NCI-H774 (cell line): ENCODE results near the gene GRB14.
"Not testable (repeated sequence)": the region's sequence is repeated elsewhere in the genome, so short reads cannot be mapped to it uniquely, and the experiment has no call there.

Experiments used
- DNase-seq: peaks from one replicate; lab custom pipeline; 2025; lab: John Stamatoyannopoulos, UW

GRB14 gene

GRCh38 chr2:164495491-164496223, 125.6 kb downstream of the GRB14 start:
- DNase-seq = no peak

DNA sequence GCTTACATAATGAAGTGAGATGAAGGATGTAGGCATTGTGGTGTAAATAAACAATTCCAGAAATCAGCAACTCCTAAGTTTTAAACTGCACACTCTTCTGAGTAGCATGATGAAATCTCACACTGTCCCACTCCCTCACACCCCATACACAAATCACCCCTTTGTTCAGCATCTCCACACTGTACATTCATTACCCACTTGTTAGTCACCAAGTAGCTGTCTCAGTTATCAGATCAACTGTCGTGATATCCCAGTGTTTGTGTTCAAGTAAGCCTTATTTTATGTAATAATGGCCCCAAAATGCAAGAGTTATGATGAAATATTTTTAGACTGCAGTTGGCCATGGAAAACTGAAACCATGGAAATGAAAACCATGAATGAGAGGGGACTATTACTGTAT, 135.7 kb downstream of the GRB14 start:
- no peak for DNase-seq

DNA sequence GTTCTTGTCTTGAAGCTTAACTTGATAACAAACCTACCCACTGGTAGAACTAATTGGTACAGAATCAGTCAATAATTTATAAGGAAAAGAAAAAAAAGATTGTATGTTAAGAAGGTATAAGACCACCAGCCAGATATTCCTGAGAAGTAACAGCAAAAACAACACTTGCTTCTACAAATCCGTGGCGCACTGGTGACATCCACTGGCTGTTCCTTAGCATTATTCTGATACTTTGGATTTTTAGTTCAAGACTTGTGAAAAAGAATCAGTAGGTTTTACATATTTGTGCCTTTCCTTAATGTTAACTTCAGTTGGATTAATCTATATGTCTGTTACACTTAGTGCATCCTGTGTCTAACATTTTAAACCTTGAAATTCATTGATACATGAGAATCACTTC, 141.8 kb downstream of the GRB14 start:
- peak; percentile 4 for DNase-seq

GRCh38 chr2:164478205-164478604, 143.1 kb downstream of the GRB14 start:
- DNase-seq = no peak

DNA sequence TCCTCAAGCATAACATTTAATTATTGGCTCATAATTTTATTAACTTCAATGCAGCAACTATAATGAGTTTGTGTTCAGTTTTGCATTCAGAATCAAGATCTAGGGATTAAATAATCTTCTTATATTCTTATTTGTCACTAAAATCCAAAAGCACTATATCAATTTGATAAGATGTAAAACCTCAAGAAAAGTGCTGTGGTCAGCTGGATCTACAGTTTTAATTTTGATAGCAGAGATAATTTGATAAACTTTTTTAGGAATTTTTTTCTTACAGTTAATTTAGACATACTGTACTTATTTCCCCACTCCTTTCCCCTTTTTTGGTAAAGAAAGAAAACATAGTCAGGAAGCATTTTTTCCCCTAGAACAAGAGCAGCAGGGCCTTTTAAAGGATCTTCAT, 146.4 kb downstream of the GRB14 start:
- DNase-seq = no peak

DNA sequence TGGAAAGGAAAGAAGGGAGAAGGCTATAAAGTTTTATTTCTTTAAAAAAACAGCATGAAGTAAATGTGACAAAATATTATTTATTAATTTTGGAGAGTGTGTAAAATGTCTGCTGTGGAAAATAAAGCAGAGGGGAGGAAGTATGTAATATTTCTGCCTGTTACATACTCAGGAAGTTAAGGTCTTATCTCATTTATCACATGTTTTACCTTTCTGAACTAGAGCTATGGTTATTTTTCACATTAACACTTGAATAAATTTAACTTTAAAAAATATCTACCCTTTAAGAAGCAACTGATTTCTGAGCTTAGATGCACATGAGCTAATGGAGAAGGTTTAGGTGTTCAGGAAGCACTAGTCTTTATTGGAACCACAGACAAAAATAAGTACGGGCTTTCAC, 148.3 kb downstream of the GRB14 start:
- no peak for DNase-seq

DNA sequence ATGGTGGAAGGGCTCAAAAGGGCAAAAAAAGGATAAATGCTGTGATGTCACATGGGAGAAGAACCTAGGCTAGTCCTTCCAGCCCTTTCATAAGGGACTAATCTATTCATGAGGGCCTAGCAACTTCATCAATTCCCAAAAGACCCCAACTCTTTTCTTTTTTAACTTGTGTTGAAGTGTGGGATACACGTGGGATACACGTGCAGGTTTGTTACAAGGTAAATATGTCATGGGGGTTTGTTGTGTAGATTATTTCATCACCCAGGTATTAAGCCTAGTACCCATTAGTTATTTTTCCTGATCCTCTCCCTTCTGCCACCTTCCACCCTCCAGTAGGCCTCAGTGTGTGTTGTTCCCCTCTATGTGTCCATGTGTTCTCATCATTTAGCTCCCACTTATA, 156.2 kb downstream of the GRB14 start:
- DNase-seq = not testable (repeated sequence)

- DNase-seq = no peak
Measured at GRCh38 chr2:164464376-164464775, 156.9 kb downstream of the GRB14 start.

DNA sequence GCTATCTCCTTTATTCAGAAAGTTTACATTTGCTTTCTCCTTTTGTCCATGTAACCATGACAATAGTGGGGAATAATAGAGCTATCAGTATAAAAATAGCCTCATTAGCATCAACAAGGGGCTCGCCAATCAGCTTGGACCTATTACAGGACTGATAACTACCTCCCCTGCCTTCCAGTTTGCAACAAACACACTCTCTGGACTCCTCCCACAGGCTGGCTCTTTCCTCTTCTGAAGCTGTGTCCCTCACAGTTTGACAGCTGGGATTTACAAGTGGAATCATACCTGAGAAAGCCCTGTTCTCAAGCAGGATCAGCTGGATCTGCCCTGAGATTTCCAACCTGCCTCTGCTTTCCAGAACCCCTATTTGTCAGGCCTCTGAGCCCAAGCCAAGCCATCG, 162.5 kb downstream of the GRB14 start:
- peak; percentile 29 for DNase-seq

GRCh38 chr2:164457271-164457670, 164.0 kb downstream of the GRB14 start:
- no peak for DNase-seq

- DNase-seq = peak; percentile 37
Measured at GRCh38 chr2:164456619-164457018, 164.7 kb downstream of the GRB14 start.

DNA sequence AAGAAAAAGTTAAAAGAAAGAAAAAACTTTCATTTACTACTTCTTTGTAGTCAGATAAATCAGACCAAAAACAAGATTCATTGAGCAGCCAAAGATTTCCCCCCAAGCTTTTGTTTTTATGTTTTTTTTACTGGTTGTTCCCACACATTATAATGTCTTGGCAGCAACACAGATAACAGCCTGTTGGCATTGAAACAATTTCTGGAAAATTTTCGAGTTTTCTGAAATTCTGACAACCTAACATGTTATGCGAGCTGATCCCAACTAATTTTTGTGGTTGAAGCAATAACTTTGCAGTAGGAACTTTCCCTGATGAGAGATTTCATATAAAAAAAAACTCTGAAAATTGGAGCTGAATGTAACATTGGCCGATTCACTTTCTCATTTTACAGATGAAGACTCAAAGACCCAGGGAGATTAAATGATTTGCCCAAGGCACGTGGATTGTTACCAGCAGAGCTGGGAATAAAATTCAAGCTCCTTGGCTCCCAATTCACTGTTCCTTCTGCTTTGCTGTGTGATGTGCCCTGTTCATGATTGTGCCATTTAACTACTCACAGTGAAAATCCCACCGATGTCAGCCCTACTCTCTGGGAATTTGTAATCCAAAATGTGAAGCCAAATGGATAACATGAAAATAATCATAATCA, 167.5 kb downstream of the GRB14 start:
- DNase-seq = no peak

DNA sequence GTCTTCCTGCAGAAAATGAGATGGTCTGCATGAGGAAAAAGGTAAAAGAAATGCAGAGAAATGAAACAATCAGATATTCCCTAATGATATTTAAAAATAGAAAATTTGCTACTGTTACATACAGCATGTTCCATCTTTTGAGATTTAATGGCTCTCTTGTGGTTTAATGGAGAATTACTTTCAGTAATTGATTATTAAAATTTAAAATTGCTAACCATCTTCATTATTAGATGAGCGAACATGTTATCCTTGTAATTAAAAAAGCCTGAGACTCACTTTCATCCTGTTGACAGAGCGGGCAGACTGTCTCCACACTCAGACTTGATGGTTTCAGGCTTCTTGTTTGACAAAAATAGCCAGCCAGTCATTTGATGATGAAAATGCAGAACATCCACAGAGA, 171.0 kb downstream of the GRB14 start:
- no peak for DNase-seq

DNA sequence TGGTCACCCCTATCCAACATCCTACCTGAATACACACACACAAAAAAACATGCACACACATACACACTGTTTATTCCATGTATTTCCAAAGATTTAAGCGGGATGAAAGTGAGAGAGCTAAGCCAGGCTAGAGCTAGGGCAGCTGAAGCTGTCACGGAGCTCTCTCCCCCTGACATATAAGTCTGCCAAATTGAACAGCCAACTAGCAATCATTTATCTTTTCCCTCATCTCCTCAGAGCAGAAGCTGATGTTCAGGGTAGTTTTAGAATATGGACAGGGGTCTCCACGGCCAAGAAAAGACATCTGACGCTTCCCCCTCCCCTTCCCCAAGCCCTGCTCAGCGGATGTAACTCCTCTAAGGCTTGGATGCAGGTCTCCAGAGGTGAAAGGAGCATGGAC, 171.6 kb downstream of the GRB14 start:
- no peak for DNase-seq

GRCh38 chr2:164447660-164448059, 173.6 kb downstream of the GRB14 start:
- DNase-seq = no peak
